Astrocyte of the spinal cord (primary cell): ENCODE data around the gene FNDC3B.

Source experiments
- DNase-seq: peaks from one replicate; pipeline ENCODE4 v3.0.0; 2011; ENCODE audit warnings: low read depth, low spot score
- H3K4me3 ChIP-seq: 2 replicates; pipeline ENCODE4 v1.5.1; 2011; ENCODE audit warnings: low read depth, mild to moderate bottlenecking, low read length, moderate library complexity
- CTCF ChIP-seq: IDR thresholded peaks from 2 replicates; pipeline ENCODE4 v1.5.1; 2012; ENCODE audit warnings: low read depth, mild to moderate bottlenecking, low read length, inconsistent platforms
- in situ Hi-C: cut with HindIII; loops from 2 replicates; pipeline ENCODE4 v1.10.0; 2017; ENCODE audit warnings: low sequenced_read_pairs

The FNDC3B gene

GRCh38 chr3:172125053-172125452, 85.7 kb downstream of the FNDC3B start:
- in situ Hi-C loops: no loop called here
- no peak for DNase-seq
- H3K4me3 ChIP-seq: no peak overlapping the region
- TF ChIP-seq CTCF: peak; percentile 25

GRCh38 chr3:172125963-172126457, 86.6 kb downstream of the FNDC3B start:
- in situ Hi-C loops: no loop called here
- DNase-seq: peak; percentile 72
- no peak overlapping the region for H3K4me3 ChIP-seq
- no peak for TF ChIP-seq CTCF

- in situ Hi-C loops: no loop called here
These were observed 87.4 kb downstream of the FNDC3B start for GRCh38 chr3:172126741-172127140.

GRCh38 chr3:172127141-172127540, 87.8 kb downstream of the FNDC3B start:
- TF ChIP-seq CTCF: no peak
- no peak overlapping the region for H3K4me3 ChIP-seq
- in situ Hi-C loops: no loop called here
- DNase-seq: no peak

More at GRCh38 chr3:172126741-172127140, 87.4 kb downstream of the FNDC3B start:
- no peak for DNase-seq
- no peak overlapping the region for H3K4me3 ChIP-seq
- TF ChIP-seq CTCF: no peak

- in situ Hi-C loops: no loop called here
These were observed 88.7 kb downstream of the FNDC3B start for GRCh38 chr3:172127929-172128580.

GRCh38 chr3:172128858-172129257, 89.5 kb downstream of the FNDC3B start:
- H3K4me3 ChIP-seq: no peak overlapping the region
- no peak for TF ChIP-seq CTCF
- DNase-seq: no peak
- in situ Hi-C loops: no loop called here

More at GRCh38 chr3:172127929-172128580, 88.7 kb downstream of the FNDC3B start:
- no peak overlapping the region for H3K4me3 ChIP-seq
- no peak for DNase-seq
- no peak for TF ChIP-seq CTCF
